Endodermal cell (in vitro differentiated cells): Measurements from ENCODE around the gene MECR. TPM values are rescaled to one million over a fixed set of nuclear protein-coding genes. Genes with fewer than 3 reads are reported as not detected.

ENCODE experiments used
- DNase-seq: peaks from one replicate; pipeline ENCODE4 v3.0.0-alpha.2; 2017
- H3K27ac ChIP-seq: 2 replicates; pipeline ENCODE4 v1.5.1; 2013; ENCODE audit warnings: mild to moderate bottlenecking, low read depth, low read length, moderate library complexity
- H3K27me3 ChIP-seq: 2 replicates; pipeline ENCODE4 v1.6.1; 2013; ENCODE audit warnings: mild to moderate bottlenecking, low read length, moderate library complexity; ENCODE audit not compliant: insufficient read depth, control insufficient read depth, poor library complexity, severe bottlenecking
- H3K36me3 ChIP-seq: 2 replicates; pipeline ENCODE4 v1.7.0; 2013; ENCODE audit warnings: mild to moderate bottlenecking, low read length, moderate library complexity; ENCODE audit not compliant: control insufficient read depth, insufficient read depth
- H3K4me1 ChIP-seq: one replicate; pipeline ENCODE4 v1.7.0; 2013; ENCODE audit warnings: low read length; ENCODE audit not compliant: control insufficient read depth, insufficient read depth
- H3K4me3 ChIP-seq: 2 replicates; pipeline ENCODE4 v1.5.1; 2013; ENCODE audit warnings: mild to moderate bottlenecking, low read length, moderate library complexity
- H3K9ac ChIP-seq: 2 replicates; pipeline ENCODE4 v1.6.1; 2013; ENCODE audit warnings: mild to moderate bottlenecking, low read length, moderate library complexity; ENCODE audit not compliant: poor library complexity, severe bottlenecking; ENCODE audit errors: extremely low read depth
- H3K9me3 ChIP-seq: 2 replicates; pipeline ENCODE4 v1.6.1; 2013; ENCODE audit warnings: mild to moderate bottlenecking, low read length, moderate library complexity; ENCODE audit not compliant: control insufficient read depth
- H3K27ac Mint-ChIP-seq: 2 replicates; pipeline ENCODE4 v1.8.0; 2020; ENCODE audit warnings: mixed read lengths
- H3K27me3 Mint-ChIP-seq: 2 replicates; pipeline ENCODE4 v1.8.0; 2021; ENCODE audit warnings: mild to moderate bottlenecking, mixed read lengths; ENCODE audit not compliant: insufficient read depth
- H3K36me3 Mint-ChIP-seq: 2 replicates; pipeline ENCODE4 v1.8.0; 2020; ENCODE audit warnings: low read depth, mixed read lengths
- H3K4me1 Mint-ChIP-seq: 2 replicates; pipeline ENCODE4 v1.8.0; 2020; ENCODE audit warnings: mixed read lengths
- H3K4me3 Mint-ChIP-seq: 2 replicates; pipeline ENCODE4 v1.8.0; 2020; ENCODE audit warnings: mild to moderate bottlenecking, moderate library complexity, mixed read lengths
- H3K9me3 Mint-ChIP-seq: 2 replicates; pipeline ENCODE4 v1.8.0; 2020; ENCODE audit warnings: mild to moderate bottlenecking, mixed read lengths
- WGBS, 2 experiments: methylation state at CpG; one replicate each; pipeline versions ENCODE4 v1.1.5 to v1.1.7; 2013; ENCODE audit warnings: missing lambda C conversion rate in 2 of 2, mixed read lengths in 1 of 2; ENCODE audit not compliant: insufficient coverage in 1 of 2, insufficient read length in 1 of 2; 5-methylcytosine and 5-hydroxymethylcytosine counted together
- total RNA-seq, 2 donors: library from RNA; stranded (reverse); fragmentation: NEBNext Ultra II Directional in 1 of 2; extraction: Animal tissue kit (Norgen Biotek cat#: 25700) in 1 of 2; gene quantifications; 2 replicates in 1 of 2; 3 replicates in 1 of 2; pipeline ENCODE4 v1.2.1, GENCODE V29; 2021
- TF ChIP-seq, protein P1 (sequence below): fragments of 200-600 bp; sonication (generic); conservative IDR thresholded peaks from 2 replicates; pipeline ENCODE4 v1.5.0; 2021; ENCODE audit warnings: antibody characterized with exemption, mild to moderate bottlenecking

MECR gene
- total RNA-seq, 2 donors from 2014 or later, result 33.3 to 38.2 TPM

DNA sequence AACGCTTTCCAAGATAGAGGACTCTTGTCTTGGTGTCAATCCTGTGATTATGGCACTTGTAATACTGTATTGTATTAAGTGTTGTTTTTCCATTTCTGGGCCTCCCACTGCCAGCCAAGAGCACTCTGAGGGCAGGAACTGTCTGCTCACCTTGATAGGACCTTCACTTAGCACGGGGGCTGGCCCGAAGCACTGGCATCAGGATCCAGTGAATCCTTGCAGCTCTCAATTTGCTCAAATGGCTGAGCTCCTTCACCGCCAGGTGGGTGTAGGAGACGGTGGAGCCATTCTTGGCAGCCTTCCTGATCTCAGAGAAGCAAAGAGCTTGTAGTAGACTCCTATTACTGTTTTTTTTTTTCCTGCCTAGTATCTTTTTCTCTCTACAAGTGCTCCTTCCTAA, 17.7 kb downstream of the MECR start:
- H3K36me3 Mint-ChIP-seq, result peaks cover 59% of the 10 kb centered on the region
- no peak overlapping the region for H3K9ac ChIP-seq
- H3K36me3 ChIP-seq, result peaks cover 37% of the 10 kb centered on the region
- no peaks in the 10 kb centered on the region for H3K9me3 ChIP-seq
- H3K27me3 ChIP-seq, result no peaks in the 10 kb centered on the region
- TF ChIP-seq, protein P1, sequence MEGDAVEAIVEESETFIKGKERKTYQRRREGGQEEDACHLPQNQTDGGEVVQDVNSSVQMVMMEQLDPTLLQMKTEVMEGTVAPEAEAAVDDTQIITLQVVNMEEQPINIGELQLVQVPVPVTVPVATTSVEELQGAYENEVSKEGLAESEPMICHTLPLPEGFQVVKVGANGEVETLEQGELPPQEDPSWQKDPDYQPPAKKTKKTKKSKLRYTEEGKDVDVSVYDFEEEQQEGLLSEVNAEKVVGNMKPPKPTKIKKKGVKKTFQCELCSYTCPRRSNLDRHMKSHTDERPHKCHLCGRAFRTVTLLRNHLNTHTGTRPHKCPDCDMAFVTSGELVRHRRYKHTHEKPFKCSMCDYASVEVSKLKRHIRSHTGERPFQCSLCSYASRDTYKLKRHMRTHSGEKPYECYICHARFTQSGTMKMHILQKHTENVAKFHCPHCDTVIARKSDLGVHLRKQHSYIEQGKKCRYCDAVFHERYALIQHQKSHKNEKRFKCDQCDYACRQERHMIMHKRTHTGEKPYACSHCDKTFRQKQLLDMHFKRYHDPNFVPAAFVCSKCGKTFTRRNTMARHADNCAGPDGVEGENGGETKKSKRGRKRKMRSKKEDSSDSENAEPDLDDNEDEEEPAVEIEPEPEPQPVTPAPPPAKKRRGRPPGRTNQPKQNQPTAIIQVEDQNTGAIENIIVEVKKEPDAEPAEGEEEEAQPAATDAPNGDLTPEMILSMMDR, result no peak
- peaks cover 24% of the 10 kb centered on the region for H3K4me1 Mint-ChIP-seq
- H3K4me3 Mint-ChIP-seq, result no peak overlapping the region
- H3K27ac Mint-ChIP-seq, result no peak overlapping the region
- 88 to 100% methylated on average over 4 to 5 of the region's 5 CpGs for WGBS, 2 experiments
- H3K4me1 ChIP-seq, result peaks cover 4% of the 10 kb centered on the region
- H3K27me3 Mint-ChIP-seq, result no peaks in the 10 kb centered on the region
- no peak overlapping the region for H3K27ac ChIP-seq
- H3K4me3 ChIP-seq, result no peak overlapping the region
- DNase-seq, result no peak
- H3K9me3 Mint-ChIP-seq, result no peaks in the 10 kb centered on the region

DNA sequence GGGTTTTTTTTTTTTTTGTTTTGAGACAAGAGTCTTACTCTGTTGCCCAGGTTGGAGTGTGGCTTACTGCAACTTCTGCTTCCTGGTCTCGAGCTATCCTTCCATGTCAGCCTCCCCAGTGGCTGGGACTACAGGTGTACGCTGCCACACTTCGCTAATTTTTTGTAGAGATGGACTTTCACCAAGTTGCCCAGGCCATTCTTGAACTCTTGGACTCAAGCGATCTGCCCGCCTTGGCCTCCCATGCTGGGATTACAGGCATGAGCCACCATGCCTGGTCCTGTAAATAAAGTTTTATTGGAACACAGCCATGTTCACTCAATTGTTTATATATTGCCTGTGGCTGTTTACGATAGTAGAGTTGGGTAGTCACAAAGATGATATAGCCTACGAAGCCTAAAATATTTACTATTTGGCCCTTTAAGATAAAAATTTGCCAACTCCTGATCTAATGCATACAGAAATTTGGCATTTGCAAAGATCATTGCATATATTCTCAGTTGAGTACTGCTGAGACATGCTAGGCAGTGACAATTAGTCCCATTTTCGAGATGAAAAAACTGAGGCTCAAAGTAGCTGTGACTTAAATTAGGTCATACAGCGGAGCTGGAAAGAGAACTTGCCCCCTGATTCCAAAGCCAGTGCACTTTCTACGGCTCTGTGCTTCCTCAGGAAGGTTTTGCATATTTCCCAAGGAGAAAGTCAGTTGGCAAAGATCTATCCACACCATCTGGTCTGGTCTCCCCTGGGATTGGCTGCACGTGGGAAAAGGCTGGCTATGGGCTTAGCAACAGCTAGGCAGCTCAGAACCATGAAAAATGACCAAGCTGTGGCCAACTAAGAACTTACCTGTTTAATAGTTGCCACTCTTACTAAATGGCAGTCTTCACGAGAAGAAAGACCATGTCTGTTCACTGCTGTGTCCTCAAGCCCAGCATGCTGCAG, 19.4 kb downstream of the MECR start:
- Mint-ChIP-seq H3K27ac (peak overlapping the region; percentile 64), H3K9me3 (no peaks in the 10 kb centered on the region), H3K4me1 (peaks cover 21% of the 10 kb centered on the region), H3K4me3 (no peak overlapping the region), H3K27me3 (no peaks in the 10 kb centered on the region), H3K36me3 (peaks cover 58% of the 10 kb centered on the region)
- peaks cover 4% of the 10 kb centered on the region for H3K4me1 ChIP-seq
- WGBS, 2 experiments, result 95 to 97% methylated on average over 12 of the region's 12 CpGs
- H3K9me3 ChIP-seq, result no peaks in the 10 kb centered on the region
- H3K9ac ChIP-seq, result no peak overlapping the region
- no peaks in the 10 kb centered on the region for H3K27me3 ChIP-seq
- no peak overlapping the region for H3K4me3 ChIP-seq
- no peak for DNase-seq
- peaks cover 36% of the 10 kb centered on the region for H3K36me3 ChIP-seq
- no peak overlapping the region for H3K27ac ChIP-seq
- TF ChIP-seq, protein P1, result no peak

DNA sequence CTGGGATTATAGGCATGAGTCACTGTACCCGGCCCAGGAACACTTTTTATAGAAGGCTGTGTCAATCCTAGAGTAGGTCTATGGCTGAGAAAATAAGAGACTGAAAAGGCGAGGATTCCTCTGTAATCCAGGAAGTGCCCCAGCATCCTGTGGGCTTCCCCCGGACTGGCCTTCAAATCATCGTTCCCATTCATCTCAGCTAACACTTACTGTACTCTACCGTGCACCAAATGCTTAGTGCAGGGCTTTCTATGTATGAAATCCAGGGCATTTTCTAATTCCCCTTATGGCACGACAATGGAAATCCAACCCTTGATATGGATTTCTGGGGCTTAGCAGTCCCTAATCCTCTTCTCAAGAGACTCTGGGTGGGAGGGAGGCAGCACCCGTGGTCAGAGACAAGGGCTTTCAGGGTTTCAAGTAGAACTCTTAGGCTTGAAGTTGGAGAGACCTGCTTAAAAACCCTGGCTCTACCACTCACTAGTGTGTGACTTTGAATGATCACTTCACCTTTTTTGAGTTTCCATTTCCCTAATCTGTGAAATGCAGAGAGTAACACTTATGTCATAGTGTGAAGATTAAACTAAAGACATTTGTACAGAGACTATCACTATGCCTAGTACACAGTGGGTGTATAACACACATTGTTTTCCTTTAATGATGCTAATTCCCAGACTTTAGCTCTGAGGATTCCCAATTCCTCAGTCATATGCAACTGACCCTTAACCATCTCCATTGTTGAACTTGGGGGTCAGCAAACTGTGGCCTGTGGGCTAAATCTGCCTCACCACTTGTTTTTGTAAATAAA, 20.3 kb downstream of the MECR start:
- H3K27ac Mint-ChIP-seq, result peak overlapping the region; percentile 64
- H3K36me3 ChIP-seq, result peaks cover 40% of the 10 kb centered on the region

More for the DNA sequence above, 20.3 kb downstream of the MECR start:
- Histone ChIP-seq H3K9ac (no peak overlapping the region), H3K27ac (no peak overlapping the region), H3K27me3 (no peaks in the 10 kb centered on the region), H3K4me3 (no peak overlapping the region), H3K9me3 (no peaks in the 10 kb centered on the region), H3K4me1 (peaks cover 4% of the 10 kb centered on the region)
- Mint-ChIP-seq H3K9me3 (no peaks in the 10 kb centered on the region), H3K4me3 (no peak overlapping the region), H3K36me3 (peaks cover 59% of the 10 kb centered on the region), H3K4me1 (peaks cover 16% of the 10 kb centered on the region), H3K27me3 (no peaks in the 10 kb centered on the region)
- TF ChIP-seq, protein P1, result no peak
- WGBS, 2 experiments, result 87 to 99% methylated on average over 7 of the region's 7 CpGs
- DNase-seq, result no peak
